ENCODE data around the gene HDDC3. TPM values are rescaled to one million over a fixed set of nuclear protein-coding genes. Genes with fewer than 3 reads are reported as not detected.

Gene HDDC3
- total RNA-seq, 1 donor from 2014 or later: 16.0 TPM

- DNase-seq (no peak), ATAC-seq (peak; percentile 6 to 13)
- no peak overlapping the region for H3K4me3 ChIP-seq
- H3K9me3 ChIP-seq: no peaks in the 10 kb centered on the region
- intact Hi-C loops (cut with DNase I): no loop called here
- H3K27ac ChIP-seq: peak overlapping the region; percentile 11
- TF ChIP-seq CTCF (IDR thresholded peaks at IDR 0.05): no peak
- H3K36me3 ChIP-seq: peaks cover 59% of the 10 kb centered on the region
- peaks cover 4% of the 10 kb centered on the region for H3K4me1 ChIP-seq
- no peaks in the 10 kb centered on the region for H3K27me3 ChIP-seq (ENCODE audit: low read depth)
Observed at GRCh38 chr15:90895571-90896117, 36.7 kb downstream of the HDDC3 start.

GRCh38 chr15:90893175-90894090 lies 38.9 kb downstream of the HDDC3 start:
- DNase-seq: no peak

GRCh38 chr15:90892498-90893174 lies 39.7 kb downstream of the HDDC3 start:
- Histone ChIP-seq H3K4me1 (peaks cover 4% of the 10 kb centered on the region), H3K4me3 (no peak overlapping the region), H3K36me3 (peaks cover 84% of the 10 kb centered on the region), H3K27ac (no peak overlapping the region), H3K27me3 (ENCODE audit: low read depth) (no peaks in the 10 kb centered on the region), H3K9me3 (no peaks in the 10 kb centered on the region)
- no peak for ATAC-seq
- no peak for DNase-seq
- intact Hi-C loops (cut with DNase I): no loop called here
- no peak for TF ChIP-seq CTCF (IDR thresholded peaks at IDR 0.05)

More at GRCh38 chr15:90893175-90894090, 38.9 kb downstream of the HDDC3 start:
- intact Hi-C loops (cut with DNase I): no loop called here
- Histone ChIP-seq H3K4me1 (peaks cover 4% of the 10 kb centered on the region), H3K4me3 (no peak overlapping the region), H3K9me3 (no peaks in the 10 kb centered on the region), H3K27me3 (ENCODE audit: low read depth) (no peaks in the 10 kb centered on the region), H3K27ac (no peak overlapping the region), H3K36me3 (peaks cover 79% of the 10 kb centered on the region)
- no peak for TF ChIP-seq CTCF (IDR thresholded peaks at IDR 0.05)
- no peak for ATAC-seq

- Histone ChIP-seq H3K27me3 (ENCODE audit: low read depth) (no peaks in the 10 kb centered on the region), H3K9me3 (no peaks in the 10 kb centered on the region), H3K36me3 (peaks cover 90% of the 10 kb centered on the region), H3K4me1 (peaks cover 4% of the 10 kb centered on the region), H3K4me3 (no peak overlapping the region), H3K27ac (no peak overlapping the region)
- intact Hi-C loops (cut with DNase I): no loop called here
- no peak for ATAC-seq
- DNase-seq: no peak
- TF ChIP-seq CTCF (IDR thresholded peaks at IDR 0.05): no peak
Observed at GRCh38 chr15:90892023-90892422, 40.3 kb downstream of the HDDC3 start.

- no peak overlapping the region for H3K27ac ChIP-seq
- H3K27me3 ChIP-seq (ENCODE audit: low read depth): no peaks in the 10 kb centered on the region
- H3K9me3 ChIP-seq: no peaks in the 10 kb centered on the region
- peak; percentile 24 for DNase-seq
- peaks cover 10% of the 10 kb centered on the region for H3K4me1 ChIP-seq
- no peak for ATAC-seq
- no peak for TF ChIP-seq CTCF (IDR thresholded peaks at IDR 0.05)
- H3K36me3 ChIP-seq: peaks cover 95% of the 10 kb centered on the region
- intact Hi-C loops (cut with DNase I): no loop called here
- no peak overlapping the region for H3K4me3 ChIP-seq
Observed at GRCh38 chr15:90891346-90891949, 40.9 kb downstream of the HDDC3 start.
